OCI-LY1 (cell line): ENCODE data around the gene CFAP20DC.

Experiments used
- H2AFZ ChIP-seq: fragments of 200-600 bp; sonication (generic), shearing (Covaris generic); 2 replicates; pipeline ENCODE4 v1.6.0; 2014; ENCODE audit warnings: antibody characterized with exemption, mild to moderate bottlenecking, low read length
- H3F3A ChIP-seq: fragments of 200-600 bp; sonication (generic), shearing (Covaris generic); 2 replicates; pipeline ENCODE4 v1.6.0; 2014; ENCODE audit warnings: mild to moderate bottlenecking, antibody characterized with exemption, low read length, moderate library complexity; ENCODE audit not compliant: insufficient read depth
- H3K27ac ChIP-seq: fragments of 200-600 bp; sonication (generic); 2 replicates; pipeline ENCODE4 v1.5.1; 2014; ENCODE audit warnings: low read length, mixed run types, mild to moderate bottlenecking, low read depth; ENCODE audit not compliant: poor library complexity, severe bottlenecking
- H3K27me3 ChIP-seq: fragments of 200-600 bp; sonication (generic); 2 replicates; pipeline ENCODE4 v1.6.0; 2014; ENCODE audit warnings: antibody characterized with exemption, mild to moderate bottlenecking, low read length, moderate library complexity; ENCODE audit not compliant: insufficient read depth
- H3K36me3 ChIP-seq: fragments of 200-600 bp; sonication (generic); 2 replicates; pipeline ENCODE4 v1.6.1; 2014; ENCODE audit warnings: mild to moderate bottlenecking, antibody characterized with exemption, low read length, moderate library complexity, mixed read lengths; ENCODE audit not compliant: insufficient read depth
- H3K4me1 ChIP-seq: fragments of 200-600 bp; sonication (generic); 2 replicates; pipeline ENCODE4 v1.5.1; 2014; ENCODE audit warnings: mild to moderate bottlenecking, low read length, moderate library complexity; ENCODE audit not compliant: insufficient read depth, severe bottlenecking
- H3K4me2 ChIP-seq: fragments of 200-600 bp; sonication (generic), shearing (Covaris generic); 2 replicates; pipeline ENCODE4 v1.6.1; 2014; ENCODE audit warnings: low read length
- H3K4me3 ChIP-seq: fragments of 200-600 bp; sonication (generic); 2 replicates; pipeline ENCODE4 v1.5.1; 2014; ENCODE audit warnings: low read length, low read depth, mild to moderate bottlenecking, mixed read lengths; ENCODE audit not compliant: poor library complexity, severe bottlenecking
- H3K79me2 ChIP-seq: fragments of 200-600 bp; shearing (Covaris generic); 2 replicates; pipeline ENCODE4 v1.6.1; 2016; ENCODE audit warnings: mixed run types, low read length, mixed read lengths; ENCODE audit not compliant: insufficient read depth
- H3K9ac ChIP-seq: fragments of 200-600 bp; sonication (generic), shearing (Covaris generic); 2 replicates; pipeline ENCODE4 v1.6.1; 2014; ENCODE audit warnings: mild to moderate bottlenecking, low read length, mixed read lengths
- H3K9me2 ChIP-seq: fragments of 200-600 bp; sonication (generic), shearing (Covaris generic); 2 replicates; pipeline ENCODE4 v1.6.1; 2014; ENCODE audit warnings: low read depth, mild to moderate bottlenecking, low read length, mixed read lengths
- H3K9me3 ChIP-seq: fragments of 200-600 bp; shearing (Covaris generic); 2 replicates; pipeline ENCODE4 v1.6.1; 2014; ENCODE audit warnings: low read length, mixed read lengths
- H4K20me1 ChIP-seq: fragments of 200-600 bp; sonication (generic), shearing (Covaris generic); 2 replicates; pipeline ENCODE4 v1.6.0; 2016; ENCODE audit warnings: mild to moderate bottlenecking, low read length; ENCODE audit not compliant: insufficient read depth
- EZH2 ChIP-seq: fragments of 200-600 bp; sonication (generic), shearing (Covaris generic); IDR thresholded peaks from 2 replicates; pipeline ENCODE4 v1.8.0; 2017; ENCODE audit warnings: borderline replicate concordance, mixed run types, mild to moderate bottlenecking, antibody characterized with exemption, low read length, moderate library complexity, mixed read lengths
- TF ChIP-seq, protein P1 (sequence below): fragments of 200-600 bp; sonication (generic), shearing (Covaris generic); IDR thresholded peaks from 2 replicates; pipeline ENCODE4 v1.5.1; 2017; ENCODE audit warnings: mild to moderate bottlenecking, antibody characterized with exemption, low read length, moderate library complexity, mixed read lengths

Gene CFAP20DC

DNA sequence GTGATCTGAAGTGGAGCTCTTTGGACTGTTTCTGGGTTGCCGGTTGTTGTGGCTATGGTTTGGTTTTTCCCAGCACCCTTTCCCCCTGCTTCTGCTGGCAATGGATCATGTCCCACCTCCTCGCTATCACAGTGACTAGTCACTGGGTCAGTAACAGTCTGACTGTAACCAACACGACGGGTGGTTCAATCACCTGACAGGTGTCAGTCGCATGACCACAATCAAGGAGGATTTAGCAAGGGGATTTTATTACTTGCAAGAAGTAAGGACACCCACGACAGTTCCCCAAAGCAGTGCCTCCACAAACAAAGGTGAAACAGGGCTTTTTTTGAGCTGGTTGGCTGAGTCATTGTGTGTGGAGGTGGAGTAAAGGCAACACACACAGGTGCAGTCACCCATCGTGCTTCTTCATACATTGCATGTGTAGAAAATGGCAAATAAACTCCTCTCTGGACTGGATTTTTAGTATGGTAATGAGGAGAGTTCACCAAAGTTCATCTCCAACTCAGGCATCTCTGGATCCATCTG is 324.4 kb downstream of the CFAP20DC start:
- no peak overlapping the region for H3K4me3 ChIP-seq
- no peak overlapping the region for H2AFZ ChIP-seq
- no peak overlapping the region for H3K27ac ChIP-seq
- TF ChIP-seq, protein P1, sequence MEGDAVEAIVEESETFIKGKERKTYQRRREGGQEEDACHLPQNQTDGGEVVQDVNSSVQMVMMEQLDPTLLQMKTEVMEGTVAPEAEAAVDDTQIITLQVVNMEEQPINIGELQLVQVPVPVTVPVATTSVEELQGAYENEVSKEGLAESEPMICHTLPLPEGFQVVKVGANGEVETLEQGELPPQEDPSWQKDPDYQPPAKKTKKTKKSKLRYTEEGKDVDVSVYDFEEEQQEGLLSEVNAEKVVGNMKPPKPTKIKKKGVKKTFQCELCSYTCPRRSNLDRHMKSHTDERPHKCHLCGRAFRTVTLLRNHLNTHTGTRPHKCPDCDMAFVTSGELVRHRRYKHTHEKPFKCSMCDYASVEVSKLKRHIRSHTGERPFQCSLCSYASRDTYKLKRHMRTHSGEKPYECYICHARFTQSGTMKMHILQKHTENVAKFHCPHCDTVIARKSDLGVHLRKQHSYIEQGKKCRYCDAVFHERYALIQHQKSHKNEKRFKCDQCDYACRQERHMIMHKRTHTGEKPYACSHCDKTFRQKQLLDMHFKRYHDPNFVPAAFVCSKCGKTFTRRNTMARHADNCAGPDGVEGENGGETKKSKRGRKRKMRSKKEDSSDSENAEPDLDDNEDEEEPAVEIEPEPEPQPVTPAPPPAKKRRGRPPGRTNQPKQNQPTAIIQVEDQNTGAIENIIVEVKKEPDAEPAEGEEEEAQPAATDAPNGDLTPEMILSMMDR: no peak
- TF ChIP-seq EZH2: no peak
- no peaks in the 10 kb centered on the region for H3K79me2 ChIP-seq
- H3K27me3 ChIP-seq: no peaks in the 10 kb centered on the region
- no peaks in the 10 kb centered on the region for H4K20me1 ChIP-seq
- H3K9ac ChIP-seq: no peak overlapping the region
- H3K9me3 ChIP-seq: no peaks in the 10 kb centered on the region
- H3K36me3 ChIP-seq: no peaks in the 10 kb centered on the region
- H3K4me1 ChIP-seq: no peaks in the 10 kb centered on the region
- no peaks in the 10 kb centered on the region for H3F3A ChIP-seq
- H3K4me2 ChIP-seq: no peak overlapping the region
- no peaks in the 10 kb centered on the region for H3K9me2 ChIP-seq

- Histone ChIP-seq H4K20me1 (no peaks in the 10 kb centered on the region), H3K4me2 (no peak overlapping the region), H3K4me3 (no peak overlapping the region), H3K79me2 (no peaks in the 10 kb centered on the region), H3K9ac (no peak overlapping the region), H3K9me2 (no peaks in the 10 kb centered on the region), H2AFZ (no peak overlapping the region), H3F3A (no peaks in the 10 kb centered on the region), H3K4me1 (no peaks in the 10 kb centered on the region), H3K36me3 (no peaks in the 10 kb centered on the region), H3K27ac (no peak overlapping the region), H3K27me3 (no peaks in the 10 kb centered on the region), H3K9me3 (no peaks in the 10 kb centered on the region)
- TF ChIP-seq EZH2: no peak
- TF ChIP-seq, protein P1: no peak
These were observed 325.5 kb downstream of the CFAP20DC start for GRCh38 chr3:58724336-58724735.

DNA sequence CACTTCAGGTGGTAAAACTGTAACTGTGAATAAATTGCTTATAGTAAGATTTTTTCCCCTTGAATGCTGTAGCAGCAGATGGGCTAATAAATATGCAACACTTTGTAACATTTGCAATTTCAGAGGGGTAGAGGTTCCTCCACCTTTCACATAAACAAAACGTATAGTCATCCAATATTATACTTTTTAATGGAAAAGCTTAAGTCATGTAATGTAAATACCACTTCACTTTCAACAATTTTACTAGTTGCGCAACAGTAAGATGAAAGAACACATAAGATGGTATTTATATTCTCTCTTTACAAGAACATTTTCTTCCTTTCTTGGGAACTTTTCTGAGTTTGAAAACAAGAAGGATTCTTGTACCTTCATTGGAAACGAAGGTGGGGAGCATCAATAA is 326.7 kb downstream of the CFAP20DC start:
- H3K27ac ChIP-seq: no peak overlapping the region
- H3K9ac ChIP-seq: no peak overlapping the region
- no peaks in the 10 kb centered on the region for H4K20me1 ChIP-seq
- H3K27me3 ChIP-seq: no peaks in the 10 kb centered on the region
- H2AFZ ChIP-seq: no peak overlapping the region
- no peaks in the 10 kb centered on the region for H3K4me1 ChIP-seq
- H3K4me3 ChIP-seq: no peak overlapping the region
- no peak overlapping the region for H3K4me2 ChIP-seq
- no peak for TF ChIP-seq EZH2
- TF ChIP-seq, protein P1: no peak
- no peaks in the 10 kb centered on the region for H3F3A ChIP-seq
- no peaks in the 10 kb centered on the region for H3K36me3 ChIP-seq
- H3K9me3 ChIP-seq: no peaks in the 10 kb centered on the region
- H3K9me2 ChIP-seq: no peaks in the 10 kb centered on the region
- H3K79me2 ChIP-seq: no peaks in the 10 kb centered on the region
